NCI-H187 treated with DMSO at 0.1 percent for 48 hours (cell line): ENCODE results near the gene FNDC11.
"Not testable (repeated sequence)": the region's sequence is repeated elsewhere in the genome, so short reads cannot be mapped to it uniquely, and the experiment has no call there.

Experiments used
- DNase-seq: peaks from one replicate; lab custom pipeline; 2025; lab: John Stamatoyannopoulos, UW

FNDC11 gene

DNA sequence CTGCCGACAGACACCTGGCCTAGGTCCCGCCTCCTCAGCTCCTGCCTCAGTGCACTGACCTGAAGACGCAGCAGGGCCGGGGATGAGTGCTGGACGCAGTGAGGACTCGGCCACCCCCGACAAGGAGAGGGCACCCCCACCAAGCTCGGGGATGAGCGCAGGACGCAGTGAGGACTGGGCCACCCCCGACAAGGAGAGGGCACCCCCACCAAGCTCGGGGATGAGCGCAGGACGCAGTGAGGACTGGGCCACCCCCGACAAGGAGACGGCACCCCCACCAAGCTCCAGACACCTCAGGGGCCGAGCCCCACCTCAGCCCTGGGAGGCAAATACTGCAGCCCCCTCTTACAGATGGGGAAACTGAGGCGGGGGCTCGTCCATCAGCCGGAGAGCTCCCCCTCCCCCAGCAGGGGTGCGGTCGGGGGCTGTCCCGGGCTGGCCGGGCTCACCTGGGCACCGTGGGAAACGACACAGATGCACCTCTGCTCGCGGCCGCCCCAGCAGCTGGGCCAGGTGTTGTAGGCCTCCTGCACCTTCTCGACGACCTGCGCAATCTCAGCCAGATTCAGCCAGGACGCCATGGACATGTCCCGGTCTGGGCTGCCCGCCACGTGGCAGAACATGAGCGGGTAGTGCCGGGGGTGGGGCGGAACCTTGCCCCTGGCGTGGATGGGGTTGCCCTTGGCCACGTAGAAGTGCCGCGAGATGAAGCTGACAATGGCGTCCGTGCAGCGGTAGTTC lies 12.6 kb downstream of the FNDC11 start:
- no peak for DNase-seq

DNA sequence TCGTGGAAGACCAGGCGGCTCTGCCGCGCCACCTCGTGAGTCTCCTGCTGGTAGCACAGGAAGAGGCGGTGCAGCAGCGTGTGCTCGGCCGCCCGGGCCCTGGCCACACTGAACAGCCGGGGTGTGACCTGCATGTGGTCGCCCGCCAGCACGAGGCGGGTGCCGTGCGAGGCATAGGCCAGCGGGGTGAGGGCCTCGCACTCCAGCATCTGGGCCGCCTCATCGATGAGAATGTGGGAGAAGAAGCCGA lies 13.1 kb downstream of the FNDC11 start:
- no peak for DNase-seq

DNA sequence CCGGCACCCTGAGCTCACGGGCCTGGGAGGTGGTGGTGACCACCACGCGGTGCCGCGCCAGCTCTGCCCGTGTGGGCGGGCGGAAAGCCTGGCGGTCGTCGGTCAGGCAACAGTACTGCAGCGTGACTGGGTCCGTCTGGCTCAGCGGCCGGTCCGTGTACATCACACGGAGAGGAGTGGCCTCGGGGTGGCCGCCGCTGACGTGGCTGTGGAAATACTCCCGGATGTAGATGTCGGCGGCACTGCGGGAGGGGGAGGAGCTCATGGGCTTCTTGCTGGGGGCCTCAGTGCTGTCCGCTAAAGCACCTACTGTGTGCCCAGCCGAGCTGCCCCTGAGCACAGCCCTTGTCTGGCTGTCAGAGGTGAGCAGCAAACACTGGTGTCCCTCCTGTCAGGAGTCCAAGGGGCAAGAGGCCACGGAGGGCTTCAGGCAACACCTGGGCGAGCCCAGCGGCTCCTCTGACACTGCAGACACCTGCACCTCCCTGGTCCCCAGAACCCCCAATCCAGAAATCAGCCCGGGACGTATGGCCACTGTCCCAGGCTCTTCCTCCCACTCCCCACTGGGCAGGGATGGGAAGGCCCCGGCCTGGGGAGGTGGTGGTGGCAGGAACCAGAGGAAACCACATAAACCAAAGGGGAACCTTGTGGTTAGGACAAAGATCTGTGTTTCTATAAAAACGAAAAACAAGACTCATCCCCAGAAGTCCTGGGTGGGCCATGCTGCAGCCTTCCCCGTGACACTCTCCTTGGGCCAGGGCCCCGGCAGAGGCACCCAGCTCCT lies 13.6 kb downstream of the FNDC11 start:
- no peak for DNase-seq

DNA sequence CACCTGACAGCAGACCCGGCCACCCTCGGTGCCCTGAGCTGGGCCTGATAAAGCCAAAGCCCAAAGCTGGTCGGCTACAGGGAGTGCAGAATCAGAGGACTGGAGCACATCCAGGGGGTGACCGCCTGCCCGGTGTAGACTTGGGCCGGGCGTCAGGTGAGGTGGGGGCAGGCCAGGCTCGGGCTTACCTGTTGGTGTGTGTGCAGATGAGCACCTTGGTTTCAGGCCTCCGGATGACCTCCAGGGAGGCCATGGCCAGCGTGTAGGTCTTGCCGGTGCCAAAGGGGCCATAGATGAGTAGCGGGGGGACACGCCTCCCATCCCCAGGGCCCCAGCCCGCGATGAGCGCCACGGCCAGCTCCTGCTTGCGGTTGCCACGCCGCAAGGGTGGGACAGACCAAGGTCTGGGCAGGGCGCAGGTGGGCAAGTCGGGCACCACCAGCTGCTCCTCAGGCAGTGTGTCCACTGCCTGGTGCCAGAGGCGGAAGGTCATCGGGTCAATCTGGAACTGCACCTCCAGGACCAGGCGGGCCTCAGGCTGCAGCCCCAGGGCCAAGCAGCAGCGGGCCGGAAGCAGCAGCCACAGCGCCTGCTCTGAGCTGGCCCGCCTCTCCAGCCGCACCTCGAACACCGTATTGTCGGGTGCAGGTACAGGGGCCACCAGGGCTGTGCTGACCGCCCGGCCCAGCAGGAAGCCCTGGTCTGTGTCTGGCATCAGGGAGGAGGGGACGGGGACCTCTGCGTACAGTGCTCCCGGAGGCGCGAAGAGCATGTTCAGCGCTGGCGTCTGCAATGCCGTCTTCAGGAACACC lies 14.4 kb downstream of the FNDC11 start:
- no peak for DNase-seq

DNA sequence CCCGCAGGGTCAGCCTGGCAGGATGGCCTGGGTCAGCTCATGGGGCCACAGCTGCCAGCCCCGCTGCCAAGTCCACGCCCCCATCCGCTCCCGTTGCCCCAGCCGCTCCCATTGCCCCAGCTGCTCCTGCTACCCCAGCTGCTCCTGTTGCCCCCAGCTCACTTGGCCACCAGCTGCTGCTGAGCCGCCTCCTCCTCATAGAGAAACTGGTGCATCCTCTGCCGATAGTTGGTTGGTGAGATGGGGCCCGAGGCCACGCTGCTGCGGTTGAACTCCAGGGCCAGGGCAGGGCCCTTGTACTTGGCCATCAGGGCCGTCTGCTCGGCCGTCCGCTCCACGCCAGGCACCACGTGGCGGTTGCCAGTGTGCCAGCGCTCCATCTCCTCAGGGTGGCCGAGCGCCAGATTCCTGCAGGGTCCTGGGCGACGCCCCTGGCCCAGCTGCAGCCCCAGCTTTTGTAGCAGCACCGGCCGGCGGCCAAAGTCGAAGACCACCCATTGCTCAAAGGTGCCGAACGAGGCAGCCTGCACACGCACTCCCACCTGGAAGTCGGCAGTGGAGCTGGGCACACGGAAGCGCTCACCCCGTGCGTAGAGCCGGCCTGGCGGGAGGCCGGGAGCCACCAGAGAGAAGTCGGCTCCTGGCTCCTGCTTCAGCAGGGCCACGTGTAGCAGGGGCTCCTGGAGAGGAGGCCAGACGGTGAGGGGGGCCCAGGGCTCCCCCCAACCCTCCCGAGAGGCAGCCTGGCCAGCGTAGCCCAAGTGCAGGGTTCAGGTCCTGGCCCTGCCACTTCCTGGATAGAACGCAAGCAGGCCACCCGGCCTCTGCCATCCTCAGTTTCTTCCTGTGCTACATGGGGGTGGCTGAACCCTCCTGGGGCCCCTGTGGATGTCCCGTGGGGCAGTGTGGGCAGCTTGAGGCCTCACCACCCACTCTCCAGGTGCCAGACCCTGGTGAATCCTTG lies 15.3 kb downstream of the FNDC11 start:
- no peak for DNase-seq

DNA sequence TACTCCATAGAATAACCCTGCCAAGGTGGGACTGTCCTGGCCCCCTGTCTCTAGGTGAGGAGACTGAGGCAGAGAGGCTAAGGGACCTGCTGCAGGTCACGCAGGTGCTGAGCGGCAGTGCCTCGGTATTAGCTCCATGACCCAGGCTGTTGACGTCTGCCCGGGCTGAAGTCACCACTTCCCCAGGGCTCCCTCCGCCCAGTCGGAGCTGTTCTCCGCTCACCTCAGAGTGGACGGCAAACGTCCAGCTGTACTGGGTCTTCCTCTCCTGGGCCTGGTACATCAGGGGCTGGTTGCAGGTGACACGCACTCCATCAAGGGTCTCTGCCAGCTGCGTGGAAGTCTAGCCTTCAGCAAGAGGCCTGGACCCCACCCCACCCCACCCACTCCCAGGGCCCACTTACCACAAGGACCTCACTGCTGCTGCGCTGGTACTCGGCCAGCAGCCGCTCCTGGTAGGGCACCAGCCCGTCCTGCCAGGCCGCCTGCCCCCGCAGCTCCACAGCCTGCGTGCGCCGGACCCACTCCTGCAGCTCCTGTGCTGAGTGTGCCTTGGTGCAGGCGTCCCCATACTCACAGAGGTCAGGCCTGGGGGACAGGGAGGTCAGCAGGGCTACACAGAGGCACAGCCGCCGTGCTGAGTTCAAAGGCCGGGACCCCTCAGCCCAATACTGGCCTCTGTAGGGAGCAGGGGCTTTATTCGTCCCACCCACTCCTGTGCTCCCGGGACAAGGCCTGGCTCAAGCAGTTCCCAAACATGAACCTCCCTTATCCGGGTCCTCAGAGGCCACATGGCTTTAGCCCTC lies 16.5 kb downstream of the FNDC11 start:
- DNase-seq, result no peak

DNA sequence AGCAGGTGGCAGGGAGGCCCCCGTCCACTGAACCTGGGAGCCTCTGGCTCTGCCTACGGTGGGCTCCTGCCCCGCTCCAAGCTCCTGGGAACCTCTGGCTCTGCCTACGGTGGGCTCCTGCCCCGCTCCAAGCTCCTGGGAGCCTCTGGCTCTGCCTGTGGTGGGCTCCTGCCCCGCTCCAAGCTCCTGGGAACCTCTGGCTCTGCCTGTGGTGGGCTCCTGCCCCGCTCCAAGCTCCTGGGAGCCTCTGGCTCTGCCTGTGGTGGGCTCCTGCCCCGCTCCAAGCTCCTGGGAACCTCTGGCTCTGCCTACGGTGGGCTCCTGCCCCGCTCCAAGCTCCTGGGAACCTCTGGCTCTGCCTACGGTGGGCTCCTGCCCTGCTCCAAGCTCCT lies 17.1 kb downstream of the FNDC11 start:
- not testable (repeated sequence) for DNase-seq

DNA sequence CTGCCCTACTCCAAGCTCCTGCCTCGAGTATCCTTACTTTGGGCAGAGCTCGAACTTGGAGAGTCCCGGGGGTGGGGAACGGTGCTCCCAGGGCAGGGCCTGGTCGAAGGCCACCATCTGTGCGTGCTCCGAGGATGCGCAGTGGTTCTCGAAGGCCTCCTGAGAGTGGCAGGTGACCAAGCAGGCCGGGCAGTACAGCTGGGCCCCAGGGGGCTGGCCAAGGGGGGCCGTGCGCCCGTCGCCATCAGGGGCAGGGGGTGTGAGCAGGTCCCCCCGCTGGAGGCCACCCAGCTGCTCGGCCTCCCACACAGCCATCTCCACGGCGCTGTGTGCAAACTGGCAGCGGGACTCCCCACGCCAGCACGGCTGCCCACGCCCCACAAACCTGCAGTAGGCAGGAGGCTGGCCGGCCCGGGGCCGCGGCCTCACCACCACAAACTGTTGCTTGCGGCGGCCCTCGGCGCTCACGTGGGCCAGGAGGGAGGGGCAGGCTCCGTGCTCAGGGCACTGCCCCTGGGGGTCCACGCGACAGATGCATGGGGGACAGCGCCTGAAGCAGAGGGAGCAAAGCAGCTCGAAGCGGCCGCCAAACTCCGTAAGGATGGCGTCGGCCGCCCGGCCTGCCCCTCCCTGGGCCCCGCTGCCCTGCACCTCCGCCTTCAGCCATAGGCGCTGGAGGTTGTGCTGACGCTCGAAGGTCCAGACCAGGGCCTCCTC lies 18.3 kb downstream of the FNDC11 start:
- DNase-seq, result no peak

DNA sequence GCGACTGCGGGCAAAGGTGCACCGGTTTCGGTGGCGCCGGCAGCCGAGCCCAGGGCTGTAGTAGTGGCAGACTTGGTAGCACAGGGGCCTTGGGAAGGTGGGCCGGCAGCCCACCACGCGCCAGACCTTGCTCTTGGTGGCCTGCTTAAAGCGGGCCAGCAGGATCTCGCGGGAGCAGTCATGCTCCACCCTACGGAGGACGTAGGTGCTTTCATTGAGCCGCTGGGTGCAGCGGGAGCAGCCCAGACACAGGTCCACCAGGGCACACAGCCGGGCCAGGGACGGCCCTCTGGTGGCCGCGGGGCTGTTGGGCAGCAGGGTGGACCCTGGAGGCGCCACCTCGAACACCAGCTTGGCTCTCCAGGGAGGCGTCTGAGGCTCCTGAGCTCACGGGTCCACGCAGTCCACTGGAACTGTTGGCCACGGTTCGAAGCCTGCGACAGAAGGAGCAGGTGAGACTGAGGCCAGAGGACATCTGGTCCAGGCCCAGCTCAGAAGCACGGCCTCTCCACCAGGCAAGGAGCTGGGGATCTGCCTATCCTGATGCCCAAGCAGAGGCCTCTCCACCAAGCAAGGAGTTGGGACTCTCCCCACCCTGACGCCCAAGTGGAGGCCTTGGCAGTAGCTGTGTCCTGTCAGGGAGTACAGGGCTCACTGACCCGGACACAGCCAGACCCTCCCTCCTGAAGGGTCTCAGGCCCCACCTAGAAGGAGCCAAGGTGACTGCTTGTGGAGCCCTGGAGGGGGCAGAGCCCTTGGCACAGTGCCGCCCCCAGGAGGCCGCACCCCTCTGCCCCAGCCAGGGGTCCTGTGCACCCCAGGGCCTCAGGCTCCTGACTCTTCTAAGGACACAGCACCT lies 19.1 kb downstream of the FNDC11 start:
- DNase-seq, result no peak

DNA sequence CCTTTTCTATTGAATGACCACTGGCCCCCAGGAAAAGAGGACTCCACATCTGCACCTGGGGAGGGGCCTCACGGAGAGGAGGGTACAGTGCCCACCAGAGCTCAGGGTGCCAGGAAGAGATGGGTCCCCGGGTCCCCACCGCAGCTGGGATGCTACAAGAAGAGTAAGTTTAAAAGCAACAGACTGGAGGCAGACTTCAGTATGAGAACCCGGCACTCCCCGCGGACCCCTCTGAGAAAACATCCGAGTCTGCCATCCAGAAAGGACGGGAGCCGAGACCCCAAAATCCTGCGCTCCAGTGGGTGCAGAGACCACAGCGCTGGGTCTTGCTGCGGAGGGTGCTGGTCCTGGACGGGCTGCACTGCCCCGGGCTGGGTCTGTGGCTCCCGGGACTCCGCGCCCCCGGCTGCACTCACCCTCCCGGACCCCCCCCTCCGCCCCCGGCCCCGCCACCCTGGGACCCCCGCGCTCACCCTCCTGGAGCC lies 19.7 kb downstream of the FNDC11 start:
- DNase-seq, result no peak

DNA sequence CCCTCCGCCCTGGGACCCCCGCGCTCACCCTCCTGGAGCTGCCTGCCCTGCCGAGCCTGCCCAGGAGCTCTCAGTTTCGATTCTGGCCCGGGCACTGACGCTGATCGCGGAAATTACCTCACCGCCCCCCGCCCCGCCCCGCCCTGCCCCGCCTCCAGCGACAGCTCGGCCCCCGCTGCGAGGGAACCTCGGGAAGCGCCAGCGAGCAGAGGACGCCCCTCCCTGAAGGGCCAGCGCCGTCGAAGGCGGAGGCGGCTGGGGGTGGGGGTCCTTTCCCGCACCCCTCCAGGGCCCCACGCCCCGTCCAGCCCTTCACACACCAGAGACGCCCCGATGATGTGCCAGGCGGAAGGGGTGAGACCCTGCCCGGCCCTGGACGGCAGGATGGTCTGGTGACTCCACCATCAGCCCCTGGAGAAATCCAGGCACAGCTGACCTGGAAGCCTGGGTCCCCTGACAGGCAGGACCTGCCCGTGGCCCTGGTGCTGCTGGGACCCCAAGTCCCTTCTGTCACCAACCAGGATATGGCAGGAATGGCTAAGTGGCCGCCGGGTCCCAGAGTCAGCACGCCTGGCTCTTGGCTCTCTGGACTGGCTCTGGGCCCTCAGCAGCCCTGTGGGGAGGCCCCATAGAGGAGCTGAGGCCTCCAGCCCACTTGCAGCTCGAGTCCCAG lies 20.3 kb downstream of the FNDC11 start, which contains the start of gene HELZ2:
HELZ2 (minus strand) TSS at position 84 of the 673 bp plus-strand sequence. CDS start 1,854 bp downstream, outside the sequence.
- DNase-seq, result no peak

DNA sequence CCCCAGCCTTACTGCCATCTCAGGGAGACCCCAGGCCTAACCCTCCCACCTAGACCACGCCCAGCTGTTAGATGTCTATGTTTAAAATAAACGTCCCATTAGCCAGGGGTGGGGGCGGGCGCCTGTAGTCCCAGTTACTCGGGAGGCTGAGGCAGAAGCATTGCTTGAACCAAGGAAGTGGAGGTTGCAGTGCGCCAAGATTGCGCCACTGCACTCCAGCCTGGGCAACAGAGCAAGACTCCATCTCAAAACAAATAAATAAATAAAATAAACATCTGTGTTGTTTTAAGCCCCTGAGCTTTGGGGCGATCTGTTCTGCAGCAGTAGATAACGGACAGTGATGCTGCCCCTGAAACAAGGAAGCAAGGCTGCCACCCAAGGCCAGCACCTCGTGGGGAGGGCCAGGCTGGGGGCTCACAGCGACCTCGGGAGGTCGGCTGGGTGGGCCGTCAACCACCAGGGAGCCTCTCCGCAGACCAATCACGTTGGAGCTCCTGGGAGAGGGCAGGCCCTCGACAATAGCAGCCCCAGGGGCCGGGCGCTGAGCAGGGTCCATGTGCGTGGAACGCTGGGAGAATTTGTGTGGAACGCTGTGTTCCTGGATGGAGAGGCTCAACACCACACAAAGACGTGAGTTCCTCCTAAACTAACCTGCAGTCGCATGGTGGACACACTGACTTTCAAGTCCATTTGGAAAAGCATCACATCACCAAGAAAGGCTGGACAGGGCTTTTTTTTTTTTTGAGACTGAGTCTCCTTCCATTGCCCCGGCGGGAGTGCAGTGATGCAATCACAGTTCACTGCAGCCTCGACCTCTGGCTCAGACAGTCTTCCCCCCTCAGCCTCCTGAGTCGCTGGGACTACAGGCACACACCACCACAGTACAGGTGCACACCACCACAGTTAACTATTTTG lies 21.1 kb downstream of the FNDC11 start:
- no peak for DNase-seq

DNA sequence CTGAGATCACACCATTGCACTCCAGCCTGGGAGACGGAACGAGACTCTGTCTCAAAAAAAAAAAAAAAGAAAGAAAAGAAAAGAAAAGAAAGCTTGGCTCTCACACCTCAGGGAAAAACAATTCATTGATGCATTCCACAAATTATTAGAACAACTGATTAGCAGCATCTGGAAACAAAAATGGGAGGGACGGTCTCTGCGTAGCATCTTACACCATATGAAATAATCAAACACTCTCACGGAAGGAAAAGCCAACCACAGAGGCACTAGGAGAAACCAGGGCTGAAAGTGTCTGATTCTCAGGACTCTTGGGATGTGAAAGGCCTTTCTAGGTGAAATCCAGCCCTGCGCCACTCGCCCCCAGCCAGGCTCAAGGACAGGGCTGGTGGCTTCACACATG lies 22.4 kb downstream of the FNDC11 start:
- no peak for DNase-seq

DNA sequence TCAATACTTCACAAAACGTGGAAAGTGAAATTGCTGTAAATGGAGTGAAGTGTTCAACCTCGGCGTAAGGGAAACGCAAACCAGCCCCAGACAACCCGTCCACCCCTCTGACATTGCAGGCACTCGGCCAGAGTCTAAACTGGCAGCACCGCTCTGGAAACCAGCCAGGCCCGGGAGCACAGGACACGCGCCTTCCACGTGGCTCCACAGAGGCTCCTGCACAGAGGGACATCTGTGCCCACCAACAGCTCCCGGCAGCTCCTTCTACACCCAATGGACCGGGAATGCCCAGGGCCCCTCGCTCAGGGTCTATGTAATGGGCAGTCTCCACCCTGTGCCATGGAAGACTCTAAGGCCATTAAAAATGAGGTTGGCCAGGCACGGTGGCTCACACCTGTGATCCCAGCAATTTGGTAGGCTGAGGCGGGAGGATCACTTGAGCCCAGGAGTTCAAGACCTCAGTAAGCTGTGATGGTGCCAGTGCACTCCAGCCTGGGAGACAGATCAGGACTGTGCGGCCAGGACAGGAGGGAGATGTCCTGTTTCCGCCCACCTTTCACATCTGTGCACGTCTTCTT lies 23.4 kb downstream of the FNDC11 start:
- no peak for DNase-seq

DNA sequence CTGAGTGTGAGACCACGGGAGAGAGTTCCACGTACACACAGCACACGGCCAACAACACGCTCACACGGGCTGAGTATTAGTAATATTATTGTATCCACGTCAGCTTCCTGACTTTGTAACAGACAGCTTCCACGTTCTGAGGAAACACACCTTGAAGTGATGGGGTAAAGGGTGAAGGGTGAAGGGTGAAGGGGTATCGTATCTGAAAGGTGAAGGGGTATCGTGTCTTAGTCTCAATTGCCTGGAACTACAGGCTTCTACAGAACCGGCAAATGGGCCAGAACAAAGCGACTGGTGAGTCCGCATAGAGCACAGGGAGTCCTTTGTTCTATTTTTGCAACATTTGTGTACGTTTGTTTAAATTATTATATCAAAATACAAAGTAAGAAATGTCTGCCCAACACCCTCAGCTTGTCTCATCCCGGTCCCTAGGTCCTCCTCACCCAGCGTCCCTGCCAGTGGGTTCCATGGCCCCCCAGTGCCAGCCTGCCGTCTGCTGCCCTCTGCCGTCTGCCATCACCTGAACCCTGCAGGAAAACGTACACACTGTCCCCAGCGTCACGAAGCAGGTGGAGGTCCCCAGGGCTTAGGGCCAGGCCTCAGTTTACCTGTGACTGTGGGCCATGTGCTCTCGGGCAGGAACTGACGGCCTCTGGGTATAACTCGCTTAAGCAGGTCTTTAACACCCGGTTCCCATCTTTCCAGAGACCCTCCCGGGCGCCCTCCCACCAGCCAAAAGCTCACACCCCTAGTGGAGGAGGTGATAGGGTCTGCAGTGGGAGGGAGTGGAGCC lies 24.5 kb downstream of the FNDC11 start:
- DNase-seq, result no peak

DNA sequence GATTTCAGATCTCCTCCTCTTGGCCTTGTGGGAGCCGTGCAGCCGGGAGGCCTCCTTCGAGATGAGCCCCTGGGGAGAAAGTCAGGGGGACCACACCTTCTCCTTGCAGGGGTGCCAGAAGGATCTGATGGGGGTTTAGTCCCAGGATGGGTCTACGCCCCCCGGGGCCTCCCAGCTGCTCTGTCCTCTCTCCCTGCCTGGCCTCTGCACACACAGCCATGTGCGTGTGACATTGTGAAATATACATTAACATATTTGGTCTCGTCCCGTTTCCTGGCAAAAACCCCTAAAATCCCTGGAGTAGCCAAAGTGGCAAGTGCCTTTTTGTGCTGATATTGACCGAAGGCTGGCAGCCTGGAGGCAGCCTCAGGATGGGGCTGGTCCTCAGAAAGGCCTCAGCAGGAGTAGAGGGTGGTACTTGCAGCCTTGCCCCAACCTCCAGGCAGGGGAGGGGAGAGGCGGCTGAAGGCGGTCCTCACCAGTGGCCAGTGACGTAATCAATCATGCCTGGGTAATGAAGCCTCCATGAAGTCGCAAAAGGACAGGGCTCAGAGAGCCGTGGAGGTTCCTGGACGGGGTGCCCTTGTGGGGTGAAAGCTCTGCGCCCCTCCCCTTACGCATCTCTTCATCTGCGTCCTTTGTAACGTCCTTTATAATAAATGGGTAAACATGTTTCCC lies 25.2 kb downstream of the FNDC11 start:
- no peak for DNase-seq
